Measurements from ENCODE around the gene PSAP.
"Not testable (repeated sequence)": the region's sequence is repeated elsewhere in the genome, so short reads cannot be mapped to it uniquely, and the experiment has no call there.

Gene PSAP

DNA sequence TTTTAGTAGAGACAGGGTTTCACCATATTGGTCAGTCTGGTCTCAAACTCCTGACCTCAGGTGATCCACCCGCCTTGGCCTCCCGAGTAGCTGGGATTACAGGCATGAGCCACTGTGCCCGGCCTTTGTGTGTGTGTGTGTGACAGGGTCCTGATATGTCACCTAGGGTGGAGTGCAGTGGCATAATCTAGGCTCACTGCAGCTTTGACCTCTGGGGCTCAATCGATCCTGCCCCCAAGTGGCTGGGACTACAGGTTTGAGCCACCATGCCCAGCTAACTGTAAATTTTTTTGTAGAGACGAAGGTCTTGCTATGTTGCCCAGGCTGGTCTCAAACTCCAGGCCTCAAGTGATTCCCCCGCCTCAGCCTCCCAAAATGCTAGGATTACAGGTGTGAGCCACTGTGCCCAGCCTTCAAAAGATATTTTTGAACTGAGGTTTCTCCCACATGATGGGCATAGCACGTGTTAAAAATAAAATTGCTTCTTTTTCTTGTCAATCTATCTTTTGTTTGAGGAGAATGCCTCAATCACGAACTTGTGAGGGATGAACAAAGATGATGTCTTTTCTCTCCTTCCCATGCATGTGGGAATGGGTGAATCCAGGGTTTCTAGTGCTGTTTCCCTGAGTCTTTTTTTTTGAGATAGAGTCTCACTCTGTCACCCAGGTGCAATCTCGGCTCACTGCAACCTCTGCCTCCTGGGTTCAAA is 30.8 kb upstream of the PSAP start:
- TF ChIP-seq, protein P1, sequence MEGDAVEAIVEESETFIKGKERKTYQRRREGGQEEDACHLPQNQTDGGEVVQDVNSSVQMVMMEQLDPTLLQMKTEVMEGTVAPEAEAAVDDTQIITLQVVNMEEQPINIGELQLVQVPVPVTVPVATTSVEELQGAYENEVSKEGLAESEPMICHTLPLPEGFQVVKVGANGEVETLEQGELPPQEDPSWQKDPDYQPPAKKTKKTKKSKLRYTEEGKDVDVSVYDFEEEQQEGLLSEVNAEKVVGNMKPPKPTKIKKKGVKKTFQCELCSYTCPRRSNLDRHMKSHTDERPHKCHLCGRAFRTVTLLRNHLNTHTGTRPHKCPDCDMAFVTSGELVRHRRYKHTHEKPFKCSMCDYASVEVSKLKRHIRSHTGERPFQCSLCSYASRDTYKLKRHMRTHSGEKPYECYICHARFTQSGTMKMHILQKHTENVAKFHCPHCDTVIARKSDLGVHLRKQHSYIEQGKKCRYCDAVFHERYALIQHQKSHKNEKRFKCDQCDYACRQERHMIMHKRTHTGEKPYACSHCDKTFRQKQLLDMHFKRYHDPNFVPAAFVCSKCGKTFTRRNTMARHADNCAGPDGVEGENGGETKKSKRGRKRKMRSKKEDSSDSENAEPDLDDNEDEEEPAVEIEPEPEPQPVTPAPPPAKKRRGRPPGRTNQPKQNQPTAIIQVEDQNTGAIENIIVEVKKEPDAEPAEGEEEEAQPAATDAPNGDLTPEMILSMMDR (IDR thresholded peaks at IDR 0.05; ENCODE audit: extremely low read depth, insufficient read depth, missing control alignments), result no peak
- no peak for DNase-seq (ENCODE audit: low spot score)
- in situ Hi-C loops (cut with MboI; ENCODE audit: low pct_unique_long_range_greater_than_20kb, low sequenced_read_pairs, unreplicated experiment), result loop anchor here (10.0 kb wide), 1 partner anchor 47 kb away; no protein-coding TSS in a partner anchor

DNA sequence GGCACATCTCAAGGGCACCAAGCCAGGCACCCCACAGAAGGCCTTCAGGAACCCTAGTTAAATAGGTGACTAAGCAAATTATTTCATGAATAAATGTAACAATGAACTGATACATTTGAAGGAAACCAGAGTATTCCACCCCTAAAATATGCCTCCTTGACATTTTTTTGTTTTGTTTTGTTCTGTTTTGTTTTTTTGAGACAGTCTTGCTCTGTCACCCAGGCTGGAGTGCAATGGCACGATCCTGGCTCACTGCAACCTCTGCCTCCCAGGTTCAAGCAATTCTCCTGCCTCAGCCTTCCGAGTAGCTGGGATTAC is 30.2 kb upstream of the PSAP start:
- in situ Hi-C loops (cut with MboI; ENCODE audit: low pct_unique_long_range_greater_than_20kb, low sequenced_read_pairs, unreplicated experiment), result loop anchor here (10.0 kb wide), 1 partner anchor 46 kb away; no protein-coding TSS in a partner anchor
- not testable (repeated sequence) for DNase-seq (ENCODE audit: low spot score)

- TF ChIP-seq, protein P1 (IDR thresholded peaks at IDR 0.05; ENCODE audit: extremely low read depth, insufficient read depth, missing control alignments), result no peak
- in situ Hi-C loops (cut with MboI; ENCODE audit: low pct_unique_long_range_greater_than_20kb, low sequenced_read_pairs, unreplicated experiment), result loop anchor here (10.0 kb wide), 1 partner anchor 46 kb away; no protein-coding TSS in a partner anchor
- no peak for DNase-seq (ENCODE audit: low spot score)
These were observed 29.6 kb upstream of the PSAP start for GRCh38 chr10:71880425-71881306.

GRCh38 chr10:71878327-71879034 is 27.4 kb upstream of the PSAP start:
- in situ Hi-C loops (cut with MboI; ENCODE audit: low pct_unique_long_range_greater_than_20kb, low sequenced_read_pairs, unreplicated experiment), result no loop called here
- peak; percentile 17 for DNase-seq (ENCODE audit: low spot score)

DNA sequence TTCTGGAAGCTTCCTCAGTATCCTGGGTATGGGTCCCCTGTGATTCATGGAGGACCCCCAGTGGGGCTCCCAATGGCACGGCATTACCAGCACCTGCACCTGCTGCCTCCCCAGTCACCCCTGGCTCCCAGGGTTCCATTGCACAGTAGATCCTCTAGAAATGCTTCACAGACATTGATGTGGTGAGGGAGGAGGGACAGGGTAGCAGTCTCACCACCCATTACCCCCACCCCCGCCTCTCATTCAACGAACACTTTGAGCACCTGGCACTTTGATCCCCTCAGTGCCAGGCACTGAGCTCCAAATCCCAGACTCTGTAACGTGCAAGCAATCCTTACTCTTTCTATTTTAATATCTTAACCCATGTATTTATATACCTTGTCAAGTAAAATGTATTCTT is 26.8 kb upstream of the PSAP start:
- TF ChIP-seq, protein P1 (IDR thresholded peaks at IDR 0.05; ENCODE audit: extremely low read depth, insufficient read depth, missing control alignments), result no peak
- in situ Hi-C loops (cut with MboI; ENCODE audit: low pct_unique_long_range_greater_than_20kb, low sequenced_read_pairs, unreplicated experiment), result no loop called here
- DNase-seq (ENCODE audit: low spot score), result no peak

More at GRCh38 chr10:71878327-71879034, 27.4 kb upstream of the PSAP start:
- TF ChIP-seq, protein P1 (IDR thresholded peaks at IDR 0.05; ENCODE audit: extremely low read depth, insufficient read depth, missing control alignments), result no peak

DNA sequence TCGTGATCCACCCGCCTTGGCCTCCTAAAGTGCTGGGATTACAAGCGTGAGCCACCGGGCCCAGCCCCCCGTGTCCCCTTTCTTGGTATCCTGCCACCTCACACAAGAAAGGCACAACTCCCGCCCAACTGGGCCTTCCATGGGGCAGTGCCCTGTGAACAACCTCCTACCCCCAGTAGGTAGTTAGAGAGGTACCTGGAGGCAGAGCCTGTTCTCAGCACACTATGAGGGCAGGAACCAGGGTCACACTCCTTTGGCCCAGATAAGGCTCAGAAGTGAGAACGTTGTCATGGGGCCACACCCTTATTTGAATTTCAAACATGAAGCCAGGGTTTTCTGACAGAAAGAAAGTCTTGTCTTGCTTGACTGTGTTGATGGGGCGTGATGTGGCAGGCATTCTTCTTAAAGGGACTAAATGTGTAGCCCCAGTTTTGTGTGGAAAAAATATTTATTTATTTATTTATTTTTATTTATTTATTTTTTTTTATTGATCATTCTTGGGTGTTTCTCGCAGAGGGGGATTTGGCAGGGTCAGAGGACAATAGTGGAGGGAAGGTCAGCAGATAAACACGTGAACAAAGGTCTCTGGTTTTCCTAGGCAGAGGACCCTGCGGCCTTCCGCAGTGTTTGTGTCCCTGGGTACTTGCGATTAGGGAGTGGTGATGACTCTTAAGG is 23.8 kb upstream of the PSAP start:
- peak; percentile 50 for DNase-seq (ENCODE audit: low spot score)
- in situ Hi-C loops (cut with MboI; ENCODE audit: low pct_unique_long_range_greater_than_20kb, low sequenced_read_pairs, unreplicated experiment), result not testable (repeated sequence)

- DNase-seq (ENCODE audit: low spot score), result peak; percentile 86
- in situ Hi-C loops (cut with MboI; ENCODE audit: low pct_unique_long_range_greater_than_20kb, low sequenced_read_pairs, unreplicated experiment), result no loop called here
- TF ChIP-seq, protein P1 (IDR thresholded peaks at IDR 0.05; ENCODE audit: extremely low read depth, insufficient read depth, missing control alignments), result no peak
These were observed 22.6 kb upstream of the PSAP start for GRCh38 chr10:71873582-71874211.

- in situ Hi-C loops (cut with MboI; ENCODE audit: low pct_unique_long_range_greater_than_20kb, low sequenced_read_pairs, unreplicated experiment); DNase-seq (ENCODE audit: low spot score): not testable (repeated sequence)
These were observed 18.6 kb upstream of the PSAP start for GRCh38 chr10:71869601-71870000.

Measured in GM13977 (cell line).